H54 (cell line): Measurements from ENCODE around the gene FAM151A.

ENCODE experiments used
- DNase-seq: peaks from one replicate; pipeline ENCODE4 v3.0.0; 2011; ENCODE audit warnings: low spot score, mixed read lengths; ENCODE audit not compliant: insufficient read length
- FAIRE-seq: peaks from 3 replicates; lab custom pipeline; 2011; peaks lifted over from hg19 to GRCh38; lab: Jason Lieb, UNC
- POLR2A ChIP-seq: IDR thresholded peaks from 2 replicates; pipeline ENCODE4 v1.6.1; 2011; ENCODE audit warnings: low read depth, mild to moderate bottlenecking, low read length

Gene FAM151A

GRCh38 chr1:54623216-54624007, at the start of gene FAM151A:
TSS of gene FAM151A (minus strand) at chr1:54623525. CDS start at chr1:54623395, 130 bp downstream.
- FAIRE-seq, result no peak
- DNase-seq, result no peak
- TF ChIP-seq POLR2A, result no peak

GRCh38 chr1:54671985-54672608, 48.8 kb upstream of the FAM151A start:
- FAIRE-seq (no peak), DNase-seq (peak; percentile 69)
- TF ChIP-seq POLR2A, result no peak

- DNase-seq (no peak), FAIRE-seq (no peak)
- no peak for TF ChIP-seq POLR2A
Observed at GRCh38 chr1:54668567-54668966, 45.2 kb upstream of the FAM151A start.

GRCh38 chr1:54667797-54668196, 44.5 kb upstream of the FAM151A start:
- TF ChIP-seq POLR2A, result no peak
- FAIRE-seq (no peak), DNase-seq (no peak)

GRCh38 chr1:54666333-54666732, 43.0 kb upstream of the FAM151A start:
- FAIRE-seq (no peak), DNase-seq (no peak)

GRCh38 chr1:54665852-54666251, 42.5 kb upstream of the FAM151A start:
- DNase-seq (no peak), FAIRE-seq (no peak)

More at GRCh38 chr1:54666333-54666732, 43.0 kb upstream of the FAM151A start:
- TF ChIP-seq POLR2A, result no peak

GRCh38 chr1:54664364-54664763, 41.0 kb upstream of the FAM151A start:
- no peak for DNase-seq
- no peak for FAIRE-seq
- TF ChIP-seq POLR2A, result no peak

More at GRCh38 chr1:54665852-54666251, 42.5 kb upstream of the FAM151A start:
- TF ChIP-seq POLR2A, result no peak

GRCh38 chr1:54663725-54664124, 40.4 kb upstream of the FAM151A start:
- DNase-seq, result no peak
- TF ChIP-seq POLR2A, result no peak
- no peak for FAIRE-seq

GRCh38 chr1:54658164-54658913, 35.0 kb upstream of the FAM151A start:
- DNase-seq (no peak), FAIRE-seq (no peak)
- TF ChIP-seq POLR2A, result no peak

- no peak for TF ChIP-seq POLR2A
- FAIRE-seq, result no peak
- peak; percentile 21 for DNase-seq
Observed at GRCh38 chr1:54653036-54653435, 29.7 kb upstream of the FAM151A start.

GRCh38 chr1:54652168-54652567, 28.8 kb upstream of the FAM151A start:
- DNase-seq (no peak), FAIRE-seq (no peak)
- TF ChIP-seq POLR2A, result no peak

- no peak for TF ChIP-seq POLR2A
- no peak for DNase-seq
- no peak for FAIRE-seq
Observed at GRCh38 chr1:54651608-54652007, 28.3 kb upstream of the FAM151A start.

GRCh38 chr1:54650417-54650816, 27.1 kb upstream of the FAM151A start:
- no peak for DNase-seq
- no peak for FAIRE-seq
- TF ChIP-seq POLR2A, result no peak

- no peak for TF ChIP-seq POLR2A
- no peak for DNase-seq
- FAIRE-seq, result no peak
Observed at GRCh38 chr1:54649921-54650320, 26.6 kb upstream of the FAM151A start.
